Heart right ventricle (tissue), 16 donors: ENCODE measurements around the gene XPO1. TPM values are rescaled to one million over a fixed set of nuclear protein-coding genes. Genes with fewer than 3 reads are reported as not detected.
"Not testable (repeated sequence)": the region's sequence is repeated elsewhere in the genome, so short reads cannot be mapped to it uniquely, and the experiment has no call there.

Experiments used
- ATAC-seq, 8 donors: fragments of 200-7000 bp; cut with Tn5 transposase; one replicate each; pipeline ENCODE4 v1.9.1; 2020; ENCODE audit warnings: mild to moderate bottlenecking in 8 of 8, moderate library complexity in 8 of 8, moderate number of reproducible peaks in 1 of 8
- DNase-seq, 2 donors: peaks; one replicate each; pipeline ENCODE4 v3.0.0-alpha.2; 2020
- H3K27ac ChIP-seq, 10 donors: fragments of 200-600 bp; sonication (generic) in 2 of 10; one replicate each; pipeline versions ENCODE4 v1.5.0 to v1.8.0; 2020 to 2022; ENCODE audit warnings: mild to moderate bottlenecking in 3 of 10
- H3K27me3 ChIP-seq, 7 donors: fragments of 200-600 bp; one replicate each; pipeline ENCODE4 v1.8.0; 2021 to 2022; ENCODE audit warnings: mild to moderate bottlenecking in 2 of 7
- H3K36me3 ChIP-seq, 9 donors: fragments of 200-600 bp; sonication (generic) in 1 of 9; one replicate each; pipeline versions ENCODE4 v1.5.0 to v1.8.0; 2020 to 2022; ENCODE audit warnings: mild to moderate bottlenecking in 2 of 9
- H3K4me1 ChIP-seq, 9 donors: fragments of 200-600 bp; sonication (generic) in 1 of 9; one replicate each; pipeline versions ENCODE4 v1.5.0 to v1.8.0; 2020 to 2022; ENCODE audit warnings: mild to moderate bottlenecking in 4 of 9
- H3K4me3 ChIP-seq, 10 donors: fragments of 200-600 bp; sonication (generic) in 2 of 10; one replicate each; pipeline versions ENCODE4 v1.5.0 to v1.8.0; 2020 to 2022; ENCODE audit warnings: mild to moderate bottlenecking in 7 of 10, moderate library complexity in 2 of 10
- H3K9me3 ChIP-seq, 11 donors: fragments of 200-600 bp in 10 of 11; sonication (generic) in 2 of 11; one replicate each; pipeline versions ENCODE4 v1.5.0 to v1.8.0; 2013 to 2022; ENCODE audit warnings: mild to moderate bottlenecking in 2 of 11, control low read depth in 1 of 11, moderate library complexity in 1 of 11
- CTCF ChIP-seq, 9 donors: fragments of 200-600 bp; sonication (generic) in 2 of 9; IDR thresholded peaks; one replicate each; pipeline versions ENCODE4 v1.5.0 to v1.8.0; 2021 to 2022; ENCODE audit warnings: antibody characterized with exemption in 9 of 9, mild to moderate bottlenecking in 5 of 9, moderate library complexity in 1 of 9
- WGBS, 2 donors: extraction: QIAGEN DNeasy Blood & Tissue Kit; methylation state at CpG; one replicate each; pipeline ENCODE4 v1.1.7; 2013; ENCODE audit warnings: inconsistent platforms in 1 of 2; 5-methylcytosine and 5-hydroxymethylcytosine counted together
- intact Hi-C, 10 donors: fragments of 100-400 bp; cut with DNase I; formaldehyde crosslinking; loops; one replicate each; pipeline versions ENCODE4 v1.11.1 to v1.14.2; 2022
- polyA plus RNA-seq, 2 donors: library from polyadenylated mRNA; stranded (reverse); fragments of 200-250 nt; gene quantifications; one replicate each; pipeline ENCODE4 v1.2.3, GENCODE V29; 2013
- total RNA-seq, 10 donors: library from RNA; stranded (reverse); fragmentation: NEBNext Ultra II Directional in 3 of 10; extraction: Animal tissue kit (Norgen Biotek cat#: 25700) in 3 of 10; gene quantifications; one replicate each; pipeline versions ENCODE4 v1.2.1 to v1.2.4, GENCODE V29; 2021 to 2023
- donor health status: Arrhythmogenic right ventricular cardiomyopathy.
- donor health status: ischemic (EF 13 %, LVEDD 7.1; RV severe dilation, severe dysfunction).
- donor health status: healthy with polysubstance abuse.
- donor health status: DM: no; HTN: yes; CAD: no.
- donor health status: DM: no; HTN: no; CAD: no.
- donor health status: ischemic (EF 25% LVEDD 6.9; RV normal size, moderate dysfunction).
- donor health status: ischemic (EF 25% LVEDD 5.7; RV mildly dilated, moderate dysfunction).
- donor health status: healthy.
- donor health status: DM: yes; HTN: yes; CAD: no.
- donor health status: Ischemic cardiomyopathy.
- donor health status: ischemic (EF 35%, LVEDD 5.7; RV mildly dilated, moderate dysfunction).
- donor health status: nonischemic (EF 11% LVEDD 7.7; RV severe dilation, severe dysfunction).
- donor health status: DM: yes; HTN: yes; CAD: no.
- donor health status: PGD.
- donor health status: ischemic (EF 29% LVEDD 5.4; RV normal size, mild dysfunction).
- donor health status: nonischemic (EF 23%, LVEDD 6.1; RV moderate dilation, normal function).

Gene XPO1
- total and polyA plus RNA-seq, 12 donors = 49.2 to 77.3 (median 66.3) TPM

GRCh38 chr2:61493523-61493942, 44.6 kb downstream of the XPO1 start:
- 56 to 57% methylated on average over 2 of the region's 2 CpGs for WGBS, 2 donors
- ATAC-seq (no peak), DNase-seq (no peak)
- peaks cover 0 to 100% (median 85%) of the 10 kb centered on the region in 9 donors for H3K36me3 ChIP-seq
- H3K9me3 ChIP-seq = no peaks in the 10 kb centered on the region
- peaks cover 0 to 9% (median 0%) of the 10 kb centered on the region in 9 donors for H3K4me1 ChIP-seq
- no peak for TF ChIP-seq CTCF (IDR thresholded peaks at IDR 0.05)
- no peak overlapping the region for H3K4me3 ChIP-seq
- H3K27me3 ChIP-seq = no peaks in the 10 kb centered on the region
- intact Hi-C loops = no loop called here
- H3K27ac ChIP-seq = no peak overlapping the region

GRCh38 chr2:61492476-61492875, 45.7 kb downstream of the XPO1 start:
- no peak for ATAC-seq

GRCh38 chr2:61485281-61485680, 52.9 kb downstream of the XPO1 start:
- no peak for ATAC-seq
- no peaks in the 10 kb centered on the region for H3K9me3 ChIP-seq
- 97 to 99% methylated on average over 5 of the region's 5 CpGs for WGBS, 2 donors
- H3K36me3 ChIP-seq = peaks cover 0 to 100% (median 75%) of the 10 kb centered on the region in 9 donors
- H3K27me3 ChIP-seq = no peaks in the 10 kb centered on the region
- H3K4me3 ChIP-seq = no peak overlapping the region
- H3K4me1 ChIP-seq = no peaks in the 10 kb centered on the region
- DNase-seq = no peak
- intact Hi-C loops = loop anchor here in 2 of 10 donors (10.0 kb wide), 2 partner anchors 380 to 390 kb away; no protein-coding TSS in a partner anchor
- no peak overlapping the region for H3K27ac ChIP-seq
- no peak for TF ChIP-seq CTCF (IDR thresholded peaks at IDR 0.05)

More at GRCh38 chr2:61492476-61492875, 45.7 kb downstream of the XPO1 start:
- Histone ChIP-seq H3K4me1 (peaks cover 0 to 9% (median 0%) of the 10 kb centered on the region in 9 donors), H3K36me3 (peaks cover 0 to 100% (median 84%) of the 10 kb centered on the region in 9 donors), H3K27ac (no peak overlapping the region), H3K9me3 (no peaks in the 10 kb centered on the region), H3K4me3 (no peak overlapping the region), H3K27me3 (no peaks in the 10 kb centered on the region)
- 92 to 95% methylated on average over 2 of the region's 2 CpGs for WGBS, 2 donors
- DNase-seq = no peak
- intact Hi-C loops = no loop called here
- TF ChIP-seq CTCF (IDR thresholded peaks at IDR 0.05) = no peak

- Histone ChIP-seq H3K27me3 (no peaks in the 10 kb centered on the region), H3K27ac (no peak overlapping the region), H3K4me3 (no peak overlapping the region), H3K9me3 (no peaks in the 10 kb centered on the region), H3K36me3 (peaks cover 0 to 73% (median 48%) of the 10 kb centered on the region in 9 donors), H3K4me1 (no peaks in the 10 kb centered on the region)
- intact Hi-C loops = loop anchor here in 4 of 10 donors (10.0 kb wide), 4 partner anchors 57 to 303 kb away; partner anchors contain the start of gene XPO1 (in 1 of the 4)
- ATAC-seq (no peak), DNase-seq (no peak)
- 87 to 88% methylated on average over 6 of the region's 6 CpGs for WGBS, 2 donors
- TF ChIP-seq CTCF (IDR thresholded peaks at IDR 0.05) = no peak
These were observed 60.1 kb downstream of the XPO1 start for GRCh38 chr2:61478086-61478485.

GRCh38 chr2:61476929-61477589, 61.1 kb downstream of the XPO1 start:
- H3K27ac ChIP-seq, ATAC-seq, DNase-seq, H3K4me3 ChIP-seq, H3K4me1 ChIP-seq, H3K9me3 ChIP-seq, H3K27me3 ChIP-seq: not testable (repeated sequence)
- intact Hi-C loops = loop anchor here in 4 of 10 donors (10.0 kb wide), 4 partner anchors 58 to 302 kb away; partner anchors contain the start of gene XPO1 (in 1 of the 4)
- peaks cover 0 to 63% (median 38%) of the 10 kb centered on the region in 9 donors for H3K36me3 ChIP-seq
- WGBS, 2 donors = 96 to 97% methylated on average over 12 of the region's 12 CpGs
